Measurements from ENCODE around the gene GINS1. TPM values are rescaled to one million over a fixed set of nuclear protein-coding genes. Genes with fewer than 3 reads are reported as not detected.
A peak's percentile ranks its signal among the peaks of the same experiment; 100 is the strongest.
"Not testable (repeated sequence)": the region's sequence is repeated elsewhere in the genome, so short reads cannot be mapped to it uniquely, and the experiment has no call there.

The GINS1 gene
- polyA plus RNA-seq, 1 donor = 8.9 TPM

- Histone ChIP-seq H3K4me3 (ENCODE audit: low read length) (no peak overlapping the region), H3K9me3 (ENCODE audit: control insufficient read depth, low read depth, low read length) (no peaks in the 10 kb centered on the region), H3K4me1 (ENCODE audit: control insufficient read depth, insufficient read depth, low read length) (no peaks in the 10 kb centered on the region), H3K36me3 (ENCODE audit: control insufficient read depth, insufficient read depth, low read length) (peaks cover 71% of the 10 kb centered on the region), H3K27me3 (ENCODE audit: control insufficient read depth, insufficient read depth, low read length) (no peaks in the 10 kb centered on the region), H3K27ac (ENCODE audit: low read length) (no peak overlapping the region)
- WGBS (ENCODE audit: insufficient coverage, low lambda C conversion rate) = no CpG with 5 or more reads among the region's 13 CpGs
- DNase-seq = no peak
Observed at GRCh38 chr20:25464501-25465242, 57.2 kb downstream of the GINS1 start.

GRCh38 chr20:25465243-25466135, 58.0 kb downstream of the GINS1 start:
- Histone ChIP-seq H3K27ac (ENCODE audit: low read length) (no peak overlapping the region), H3K4me3 (ENCODE audit: low read length) (no peak overlapping the region), H3K36me3 (ENCODE audit: control insufficient read depth, insufficient read depth, low read length) (peaks cover 71% of the 10 kb centered on the region), H3K4me1 (ENCODE audit: control insufficient read depth, insufficient read depth, low read length) (no peaks in the 10 kb centered on the region), H3K9me3 (ENCODE audit: control insufficient read depth, low read depth, low read length) (no peaks in the 10 kb centered on the region), H3K27me3 (ENCODE audit: control insufficient read depth, insufficient read depth, low read length) (no peaks in the 10 kb centered on the region)
- no CpG with 5 or more reads among the region's 15 CpGs for WGBS (ENCODE audit: insufficient coverage, low lambda C conversion rate)
- DNase-seq = no peak

- no CpG with 5 or more reads among the region's 7 CpGs for WGBS (ENCODE audit: insufficient coverage, low lambda C conversion rate)
- Histone ChIP-seq H3K27me3 (ENCODE audit: control insufficient read depth, insufficient read depth, low read length) (no peaks in the 10 kb centered on the region), H3K4me1 (ENCODE audit: control insufficient read depth, insufficient read depth, low read length) (no peaks in the 10 kb centered on the region), H3K36me3 (ENCODE audit: control insufficient read depth, insufficient read depth, low read length) (peaks cover 66% of the 10 kb centered on the region), H3K4me3 (ENCODE audit: low read length) (no peak overlapping the region), H3K27ac (ENCODE audit: low read length) (no peak overlapping the region), H3K9me3 (ENCODE audit: control insufficient read depth, low read depth, low read length) (no peaks in the 10 kb centered on the region)
- no peak for DNase-seq
Observed at GRCh38 chr20:25466846-25467245, 59.4 kb downstream of the GINS1 start.

GRCh38 chr20:25467441-25467840, 60.0 kb downstream of the GINS1 start:
- no peaks in the 10 kb centered on the region for H3K4me1 ChIP-seq (ENCODE audit: control insufficient read depth, insufficient read depth, low read length)
- 100% methylated on average over 2 of the region's 8 CpGs for WGBS (ENCODE audit: insufficient coverage, low lambda C conversion rate)
- H3K4me3 ChIP-seq (ENCODE audit: low read length) = no peak overlapping the region
- no peak for DNase-seq
- H3K9me3 ChIP-seq (ENCODE audit: control insufficient read depth, low read depth, low read length) = no peaks in the 10 kb centered on the region
- no peaks in the 10 kb centered on the region for H3K27me3 ChIP-seq (ENCODE audit: control insufficient read depth, insufficient read depth, low read length)
- H3K36me3 ChIP-seq (ENCODE audit: control insufficient read depth, insufficient read depth, low read length) = peaks cover 61% of the 10 kb centered on the region
- no peak overlapping the region for H3K27ac ChIP-seq (ENCODE audit: low read length)

- H3K27ac ChIP-seq (ENCODE audit: low read length) = no peak overlapping the region
- DNase-seq = no peak
- H3K27me3 ChIP-seq (ENCODE audit: control insufficient read depth, insufficient read depth, low read length) = no peaks in the 10 kb centered on the region
- no peaks in the 10 kb centered on the region for H3K9me3 ChIP-seq (ENCODE audit: control insufficient read depth, low read depth, low read length)
- no peak overlapping the region for H3K4me3 ChIP-seq (ENCODE audit: low read length)
- H3K36me3 ChIP-seq (ENCODE audit: control insufficient read depth, insufficient read depth, low read length) = peaks cover 60% of the 10 kb centered on the region
- no peaks in the 10 kb centered on the region for H3K4me1 ChIP-seq (ENCODE audit: control insufficient read depth, insufficient read depth, low read length)
- WGBS (ENCODE audit: insufficient coverage, low lambda C conversion rate) = no CpG with 5 or more reads among the region's 18 CpGs
Observed at GRCh38 chr20:25468126-25469075, 60.9 kb downstream of the GINS1 start.

DNA sequence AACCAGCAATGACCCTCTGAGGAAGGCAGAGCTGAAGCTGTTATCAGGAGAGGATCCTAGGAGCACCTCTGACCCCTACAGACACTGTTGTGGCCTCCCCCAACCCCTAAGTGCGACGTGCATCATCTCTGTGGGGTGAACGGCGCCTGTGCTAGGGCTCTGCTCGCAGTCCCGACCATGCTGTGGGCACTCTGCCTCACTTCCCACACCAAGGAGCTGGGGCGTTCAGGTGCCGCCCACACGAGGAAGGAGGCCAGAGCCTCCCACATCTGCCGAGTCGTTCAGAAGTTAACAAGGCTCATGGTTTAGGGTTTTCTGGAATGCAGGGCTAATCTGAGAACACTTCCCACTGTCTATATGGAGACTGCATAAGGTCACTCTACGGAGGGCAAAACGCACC, 62.1 kb downstream of the GINS1 start:
- Histone ChIP-seq H3K27me3 (ENCODE audit: control insufficient read depth, insufficient read depth, low read length) (no peaks in the 10 kb centered on the region), H3K27ac (ENCODE audit: low read length) (no peak overlapping the region), H3K36me3 (ENCODE audit: control insufficient read depth, insufficient read depth, low read length) (peaks cover 58% of the 10 kb centered on the region), H3K4me3 (ENCODE audit: low read length) (no peak overlapping the region), H3K9me3 (ENCODE audit: control insufficient read depth, low read depth, low read length) (no peaks in the 10 kb centered on the region), H3K4me1 (ENCODE audit: control insufficient read depth, insufficient read depth, low read length) (no peaks in the 10 kb centered on the region)
- no peak for DNase-seq
- no CpG with 5 or more reads among the region's 13 CpGs for WGBS (ENCODE audit: insufficient coverage, low lambda C conversion rate)

- Histone ChIP-seq H3K4me3 (ENCODE audit: low read length) (no peak overlapping the region), H3K4me1 (ENCODE audit: control insufficient read depth, insufficient read depth, low read length) (no peaks in the 10 kb centered on the region), H3K36me3 (ENCODE audit: control insufficient read depth, insufficient read depth, low read length) (peaks cover 53% of the 10 kb centered on the region), H3K27me3 (ENCODE audit: control insufficient read depth, insufficient read depth, low read length) (no peaks in the 10 kb centered on the region), H3K27ac (ENCODE audit: low read length) (no peak overlapping the region), H3K9me3 (ENCODE audit: control insufficient read depth, low read depth, low read length) (no peaks in the 10 kb centered on the region)
- WGBS (ENCODE audit: insufficient coverage, low lambda C conversion rate) = no CpG with 5 or more reads among the region's 13 CpGs
- DNase-seq = peak; percentile 13 to 15
Observed at GRCh38 chr20:25470045-25470444, 62.6 kb downstream of the GINS1 start.

GRCh38 chr20:25471020-25471419, 63.5 kb downstream of the GINS1 start:
- H3K4me1 ChIP-seq (ENCODE audit: control insufficient read depth, insufficient read depth, low read length) = no peaks in the 10 kb centered on the region
- no peak overlapping the region for H3K4me3 ChIP-seq (ENCODE audit: low read length)
- H3K27ac ChIP-seq (ENCODE audit: low read length) = no peak overlapping the region
- no CpG with 5 or more reads among the region's 7 CpGs for WGBS (ENCODE audit: insufficient coverage, low lambda C conversion rate)
- H3K27me3 ChIP-seq (ENCODE audit: control insufficient read depth, insufficient read depth, low read length) = no peaks in the 10 kb centered on the region
- H3K9me3 ChIP-seq (ENCODE audit: control insufficient read depth, low read depth, low read length) = no peaks in the 10 kb centered on the region
- peaks cover 46% of the 10 kb centered on the region for H3K36me3 ChIP-seq (ENCODE audit: control insufficient read depth, insufficient read depth, low read length)
- no peak for DNase-seq

GRCh38 chr20:25473297-25473696, 65.8 kb downstream of the GINS1 start:
- not testable (repeated sequence) for H3K27ac ChIP-seq (ENCODE audit: low read length); DNase-seq; H3K4me1 ChIP-seq (ENCODE audit: control insufficient read depth, insufficient read depth, low read length); H3K9me3 ChIP-seq (ENCODE audit: control insufficient read depth, low read depth, low read length); H3K27me3 ChIP-seq (ENCODE audit: control insufficient read depth, insufficient read depth, low read length); H3K4me3 ChIP-seq (ENCODE audit: low read length)
- peaks cover 48% of the 10 kb centered on the region for H3K36me3 ChIP-seq (ENCODE audit: control insufficient read depth, insufficient read depth, low read length)
- 100% methylated on average over 1 of the region's 2 CpGs for WGBS (ENCODE audit: insufficient coverage, low lambda C conversion rate)
